GM12878 (cell line): Measurements from ENCODE around the gene USP46. TPM values are rescaled to one million over a fixed set of nuclear protein-coding genes. Genes with fewer than 3 reads are reported as not detected.

Experiments used
- ATAC-seq: fragments of 200-7000 bp; cut with Tn5 transposase; 3 replicates; pipeline ENCODE4 v1.9.1; 2020; ENCODE audit warnings: mild to moderate bottlenecking, moderate library complexity
- BruUV-seq: library from RNA; stranded (reverse); fragments of 400-500 nt; replicated peaks from 2 replicates; lab custom pipeline; 2021; lab: Mats Ljungman, UMichigan
- CTCF ChIA-PET: fragments of 300-600 bp; sonication (Branson Sonifier 250); formaldehyde crosslinking; extraction: SDS; loops from one replicate; lab custom pipeline; 2021; ENCODE audit warnings: inconsistent platforms; lab: Yijun Ruan, JAX
- POLR2A ChIA-PET: fragments of 350-600 bp; formaldehyde crosslinking; extraction: SDS; loops from one replicate; lab custom pipeline; 2021; ENCODE audit warnings: inconsistent platforms; lab: Charles Lee
- RAD21 ChIA-PET: fragments of 300-600 bp; sonication (Branson Sonifier 250); formaldehyde crosslinking; loops from one replicate; lab custom pipeline; 2023; ENCODE audit warnings: antibody characterized with exemption; ENCODE audit not compliant: unreplicated experiment; lab: Charles Lee
- SMC1A ChIA-PET: fragments of 300-600 bp; sonication (Branson Sonifier 250); formaldehyde crosslinking; loops from one replicate; lab custom pipeline; 2023; ENCODE audit not compliant: unreplicated experiment, uncharacterized antibody; lab: Charles Lee
- DNase-seq: peaks from one replicate; pipeline ENCODE4 v3.0.0-alpha.2; 2011; ENCODE audit warnings: low read depth, low spot score
- FAIRE-seq: peaks from 3 replicates; lab custom pipeline; 2011; peaks lifted over from hg19 to GRCh38; lab: Jason Lieb, UNC
- H2AFZ ChIP-seq: 2 replicates; pipeline ENCODE4 v1.6.0; 2011; ENCODE audit warnings: low read depth, low read length, control low read depth; ENCODE audit not compliant: control insufficient read depth
- H3K27ac ChIP-seq: 2 replicates; pipeline ENCODE4 v1.5.1; 2011; ENCODE audit warnings: control low read depth; ENCODE audit not compliant: control insufficient read depth, insufficient read depth
- H3K27me3 ChIP-seq, 2 experiments: replicated peaks in 1 of 2; 2 replicates each; pipeline versions ENCODE4 v1.6.0 to v1.6.1; 2011; ENCODE audit warnings: low read length in 1 of 2; ENCODE audit not compliant: control insufficient read depth in 2 of 2, insufficient read depth in 2 of 2
- H3K36me3 ChIP-seq, 2 experiments: 2 replicates each; pipeline ENCODE4 v1.5.1; 2011; ENCODE audit warnings: low read length in 1 of 2; ENCODE audit not compliant: control insufficient read depth in 2 of 2, insufficient read depth in 2 of 2
- H3K4me1 ChIP-seq: 2 replicates; pipeline ENCODE4 v1.6.1; 2011; ENCODE audit warnings: mild to moderate bottlenecking, low read length, moderate library complexity, mixed read lengths; ENCODE audit not compliant: control insufficient read depth, insufficient read depth
- H3K4me2 ChIP-seq: 2 replicates; pipeline ENCODE4 v1.6.0; 2011; ENCODE audit warnings: control low read depth; ENCODE audit not compliant: control insufficient read depth, insufficient read depth
- H3K4me3 ChIP-seq: fragments of 200-600 bp; sonication (generic); 2 replicates; pipeline ENCODE4 v1.5.1; 2016
- H3K79me2 ChIP-seq: 2 replicates; pipeline ENCODE4 v1.6.0; 2011; ENCODE audit warnings: low read length; ENCODE audit not compliant: control insufficient read depth, insufficient read depth
- H3K9ac ChIP-seq: 2 replicates; pipeline ENCODE4 v1.8.0; 2011; ENCODE audit warnings: low read length, control low read depth, mixed read lengths; ENCODE audit not compliant: control insufficient read depth, insufficient read depth
- H3K9me3 ChIP-seq: replicated peaks from 3 replicates; pipeline ENCODE4 v1.5.1; 2011; ENCODE audit warnings: mild to moderate bottlenecking, low read length; ENCODE audit not compliant: control insufficient read depth, insufficient read depth
- H4K20me1 ChIP-seq: 2 replicates; pipeline ENCODE4 v1.6.0; 2011; ENCODE audit not compliant: control insufficient read depth, insufficient read depth
- MXI1 ChIP-seq: fragments of 150-350 bp; IDR thresholded peaks from 2 replicates; pipeline ENCODE4 v1.6.1; 2011; ENCODE audit warnings: low read depth, mild to moderate bottlenecking, inconsistent platforms, low read length, improper control_type of control experiment
- MYC ChIP-seq: IDR thresholded peaks from 2 replicates; pipeline ENCODE4 v1.6.1; 2011; ENCODE audit warnings: mild to moderate bottlenecking, low read length, moderate library complexity, inconsistent platforms; ENCODE audit not compliant: insufficient read depth, insufficient replicate concordance, insufficient read length, severe bottlenecking
- TAF1 ChIP-seq: IDR thresholded peaks from 2 replicates; pipeline ENCODE4 v1.6.1; 2011; ENCODE audit warnings: mild to moderate bottlenecking, low read depth, low read length, borderline replicate concordance
- WGBS: methylation state at CpG from one replicate; pipeline ENCODE4 v1.1.6; 2016; ENCODE audit warnings: low lambda C conversion rate; ENCODE audit not compliant: insufficient replicate concordance, insufficient coverage; ENCODE audit errors: missing lambda C conversion rate; 5-methylcytosine and 5-hydroxymethylcytosine counted together
- in situ Hi-C: fragments of 300-500 bp; cut with MboI; formaldehyde crosslinking; loops from 9 replicates; pipeline ENCODE4 v1.14.3; 2018; ENCODE audit warnings: mixed read lengths
- intact Hi-C: fragments of 100-400 bp; cut with micrococcal nuclease; formaldehyde crosslinking; loops from one replicate; pipeline ENCODE4 v1.14.2; 2022; ENCODE audit not compliant: unreplicated experiment
- polyA plus RNA-seq, 11 experiments: library from polyadenylated mRNA; depleted of rRNA in 4 of 11; unstranded in 6 of 11; stranded (reverse) in 5 of 11; fragments of >200 nt; fragmentation: Nextera tagmentation in 4 of 11; fragmentation: Illumina TruSeq in 1 of 11; extraction: Ambion mirVana in 4 of 11; extraction: Trizol in 1 of 11; gene quantifications; 1 replicate in 1 of 11; 2 replicates in 10 of 11; pipeline versions ENCODE4 v1.2.1 to v1.2.3, GENCODE V29; 2011 to 2016; ENCODE audit warnings: inconsistent platforms in 2 of 11, missing spikeins in 2 of 11, low read depth in 1 of 11
- total RNA-seq, 4 experiments: library from RNA; depleted of rRNA in 3 of 4; stranded (reverse); fragments of >200 nt in 3 of 4; fragmentation: Illumina TruSeq in 1 of 4; extraction: Trizol in 1 of 4; gene quantifications; 2 replicates each; pipeline versions ENCODE4 v1.2.1 to v1.2.3, GENCODE V29; 2013 to 2021

The USP46 gene
- total and polyA plus RNA-seq, 10 of the 15 experiments (the other 5 are each of a cell fraction or from before 2014, with no cell fraction given) = 5.3 to 20.1 (median 12.0) TPM

DNA sequence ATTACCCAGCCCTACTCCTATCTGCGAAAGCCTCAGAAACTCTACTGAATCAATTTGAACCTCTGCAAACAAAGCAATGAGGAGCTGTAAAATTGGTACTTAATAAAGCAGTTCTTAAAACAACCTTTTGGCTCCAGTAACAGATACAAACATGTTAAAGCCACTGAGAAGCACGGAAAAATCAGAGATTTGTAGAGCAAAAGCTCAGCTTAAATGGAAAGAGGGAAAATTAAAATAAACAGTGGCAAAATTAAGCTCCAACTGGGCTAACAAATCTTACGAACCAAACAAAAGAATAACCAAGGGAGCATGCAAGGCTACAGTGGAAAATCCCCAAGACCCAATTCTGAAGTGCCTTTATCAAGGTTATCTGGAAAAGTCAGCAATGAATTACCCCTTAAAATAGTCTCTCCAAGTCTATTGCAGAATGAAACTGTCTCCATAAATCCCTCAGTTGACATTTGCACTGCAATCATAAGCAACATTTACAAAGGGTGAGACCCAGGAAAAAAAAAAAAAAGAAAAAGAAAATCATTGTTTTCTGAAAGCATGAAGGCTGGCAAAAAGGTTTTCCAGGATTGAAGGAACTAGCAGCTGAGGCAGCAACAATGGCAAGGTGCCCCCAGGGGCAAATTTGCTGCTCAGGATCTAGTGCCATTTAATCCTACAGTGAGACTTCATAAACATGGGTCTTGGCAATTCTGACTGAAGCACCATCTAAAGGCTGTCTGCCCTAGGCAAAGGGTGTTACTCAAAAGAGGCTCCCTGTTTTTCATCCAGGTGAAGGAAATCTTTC is 40.1 kb downstream of the USP46 start:
- Histone ChIP-seq H3K4me1 (no peaks in the 10 kb centered on the region), H3K4me3 (no peak overlapping the region), H2AFZ (no peak overlapping the region), H3K9me3 (peaks cover 2% of the 10 kb centered on the region; the same call in 2 of the 3 replicates), H3K4me2 (no peak overlapping the region), H3K27me3 (no peaks in the 10 kb centered on the region), H3K27ac (no peak overlapping the region), H3K79me2 (no peaks in the 10 kb centered on the region; the same call in 1 of the 2 replicates), H3K9ac (no peak overlapping the region), H4K20me1 (no peaks in the 10 kb centered on the region), H3K36me3 (peaks cover 0 to 3% of the 10 kb centered on the region in 2 experiments; a peak in 2 of 4 replicates)
- no peak for TF ChIP-seq TAF1
- TF ChIP-seq MYC = no peak
- TF ChIP-seq MXI1 = no peak
- FAIRE-seq (no peak), ATAC-seq (no peak), DNase-seq (no peak)
- 95% methylated on average over 3 of the region's 3 CpGs for WGBS
- ChIA-PET POLR2A (no interaction called here), SMC1A (interaction anchor here (0.6 to 1.4 kb wide), 3 partner anchors 10 to 35 kb away, joined by 3 to 5 read pairs (median 4); no protein-coding TSS in a partner anchor), CTCF (no interaction called here), RAD21 (interaction anchor here (1.3 kb wide), 1 partner anchor 39 kb away, joined by 3 read pairs; no protein-coding TSS in a partner anchor)
- in situ Hi-C loops (no loop called here), intact Hi-C loops (no loop called here)
- no TSS peak for BruUV-seq
